Duodenal mucosa (tissue), 2 donors: ENCODE data around the gene EEF1A2.

Experiments
- H3K27ac ChIP-seq: one replicate; pipeline ENCODE4 v1.7.0; 2013; ENCODE audit warnings: low read depth, low read length
- H3K27me3 ChIP-seq, 2 donors: one replicate each; pipeline ENCODE4 v1.7.0; 2013; ENCODE audit warnings: low read length in 2 of 2, control low read depth in 1 of 2; ENCODE audit not compliant: insufficient read depth in 2 of 2, control insufficient read depth in 1 of 2
- H3K36me3 ChIP-seq, 2 donors: one replicate each; pipeline ENCODE4 v1.7.0; 2013; ENCODE audit warnings: low read length in 2 of 2, control low read depth in 1 of 2; ENCODE audit not compliant: insufficient read depth in 2 of 2, control insufficient read depth in 1 of 2
- H3K4me1 ChIP-seq, 2 donors: one replicate each; pipeline ENCODE4 v1.7.0; 2013; ENCODE audit warnings: low read length in 2 of 2, control low read depth in 1 of 2; ENCODE audit not compliant: insufficient read depth in 2 of 2, control insufficient read depth in 1 of 2
- H3K4me3 ChIP-seq, 2 donors: one replicate each; pipeline ENCODE4 v1.7.0; 2013; ENCODE audit warnings: low read length in 2 of 2, low read depth in 1 of 2
- H3K9ac ChIP-seq, 2 donors: one replicate each; pipeline ENCODE4 v1.7.0; 2013; ENCODE audit warnings: low read length in 2 of 2, low read depth in 1 of 2
- H3K9me3 ChIP-seq, 2 donors: one replicate each; pipeline ENCODE4 v1.7.0; 2013; ENCODE audit warnings: low read length in 2 of 2, control low read depth in 1 of 2; ENCODE audit not compliant: control insufficient read depth in 1 of 2

Gene EEF1A2

DNA sequence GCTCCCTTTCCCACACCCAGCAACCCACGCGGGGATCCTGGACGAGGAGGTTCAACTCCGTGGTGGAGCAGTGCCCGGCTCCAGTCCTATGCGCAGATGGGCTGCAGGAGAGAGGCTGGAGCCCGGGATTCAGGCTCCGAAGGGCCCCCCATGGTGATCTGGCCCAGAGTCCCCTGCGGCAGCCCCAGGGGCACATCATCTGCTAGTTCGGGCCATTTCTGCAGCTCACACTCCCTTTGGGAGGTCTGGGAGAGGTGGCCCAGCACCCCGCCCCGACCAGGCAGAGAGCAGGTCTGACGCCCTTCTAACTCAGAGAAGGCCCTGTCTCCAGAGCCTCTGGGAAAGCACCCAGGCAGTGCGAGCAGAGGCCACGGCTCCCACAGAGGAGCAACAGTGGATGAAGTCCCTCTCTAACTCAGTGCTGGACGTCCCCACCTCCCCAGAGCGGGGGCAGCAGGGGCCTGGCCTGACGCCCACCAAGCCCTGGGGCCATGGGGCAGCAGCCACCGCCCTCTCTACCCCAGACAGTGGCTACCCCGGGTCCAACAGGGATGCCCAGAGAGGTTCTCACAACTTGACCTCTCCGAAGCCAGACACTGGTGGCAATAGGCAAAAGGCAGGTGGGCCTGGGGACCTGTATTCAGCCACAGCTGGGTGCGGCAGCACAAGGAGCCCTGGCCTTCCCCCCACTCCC is 29.7 kb downstream of the EEF1A2 start:
- no peaks in the 10 kb centered on the region for H3K9me3 ChIP-seq
- no peak overlapping the region for H3K4me3 ChIP-seq
- no peak overlapping the region for H3K27ac ChIP-seq
- H3K9ac ChIP-seq = no peak overlapping the region
- no peaks in the 10 kb centered on the region for H3K4me1 ChIP-seq
- H3K36me3 ChIP-seq = no peaks in the 10 kb centered on the region
- H3K27me3 ChIP-seq = peaks cover 21 to 27% of the 10 kb centered on the region in 2 donors

- no peaks in the 10 kb centered on the region for H3K36me3 ChIP-seq
- no peaks in the 10 kb centered on the region for H3K4me1 ChIP-seq
- no peak overlapping the region for H3K9ac ChIP-seq
- H3K4me3 ChIP-seq = no peak overlapping the region
- H3K9me3 ChIP-seq = no peaks in the 10 kb centered on the region
- peaks cover 16 to 20% of the 10 kb centered on the region in 2 donors for H3K27me3 ChIP-seq
- H3K27ac ChIP-seq = no peak overlapping the region
These were observed 30.5 kb downstream of the EEF1A2 start for GRCh38 chr20:63468421-63468820.

DNA sequence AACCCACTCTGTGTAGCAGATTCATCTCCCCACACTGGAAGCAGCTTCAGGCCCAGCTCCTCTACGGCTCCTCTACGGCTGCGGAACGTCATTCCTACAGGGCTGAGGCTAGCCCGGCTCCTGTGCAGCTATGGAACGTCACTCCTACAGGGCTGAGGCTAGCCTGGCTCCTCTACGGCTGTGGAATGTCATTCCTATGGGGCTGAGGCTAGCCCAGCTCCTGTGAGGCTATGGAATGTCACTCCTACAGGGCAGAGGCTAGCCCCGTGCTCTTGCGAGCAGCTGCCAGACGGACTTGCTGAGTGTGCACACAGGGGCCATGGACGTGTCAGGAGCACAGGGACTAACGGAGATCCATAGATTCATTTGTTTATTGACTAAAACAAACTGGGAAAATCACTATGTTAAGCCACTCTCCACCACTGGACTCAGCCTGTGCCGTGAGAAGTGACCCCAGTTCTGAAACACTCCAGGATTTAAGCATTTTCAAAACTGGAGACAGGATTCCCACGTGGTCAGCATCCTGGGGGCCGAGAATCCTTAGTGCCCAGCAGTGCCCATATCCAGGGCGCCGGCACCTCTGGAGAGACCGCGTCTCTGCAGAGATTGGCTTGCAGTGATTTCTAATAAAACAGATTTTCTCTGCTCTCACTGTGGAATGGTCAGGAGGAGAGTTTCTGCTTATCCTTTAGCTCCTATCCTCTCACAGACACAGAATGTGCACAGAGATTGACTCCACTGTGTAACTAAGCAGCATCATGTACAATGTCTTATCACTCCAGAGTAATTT is 31.4 kb downstream of the EEF1A2 start:
- no peaks in the 10 kb centered on the region for H3K36me3 ChIP-seq
- no peaks in the 10 kb centered on the region for H3K4me1 ChIP-seq
- H3K9me3 ChIP-seq = no peaks in the 10 kb centered on the region
- no peak overlapping the region for H3K4me3 ChIP-seq
- no peak overlapping the region for H3K9ac ChIP-seq
- peaks cover 16 to 19% of the 10 kb centered on the region in 2 donors for H3K27me3 ChIP-seq
- no peak overlapping the region for H3K27ac ChIP-seq

GRCh38 chr20:63466861-63467260 is 32.0 kb downstream of the EEF1A2 start:
- Histone ChIP-seq H3K4me1 (no peaks in the 10 kb centered on the region), H3K27ac (no peak overlapping the region), H3K36me3 (no peaks in the 10 kb centered on the region), H3K9me3 (no peaks in the 10 kb centered on the region), H3K27me3 (peaks cover 16 to 22% of the 10 kb centered on the region in 2 donors), H3K4me3 (no peak overlapping the region), H3K9ac (no peak overlapping the region)

GRCh38 chr20:63466250-63466825 is 32.5 kb downstream of the EEF1A2 start:
- Histone ChIP-seq H3K27ac (no peak overlapping the region), H3K36me3 (no peaks in the 10 kb centered on the region), H3K27me3 (peaks cover 16 to 24% of the 10 kb centered on the region in 2 donors), H3K9me3 (no peaks in the 10 kb centered on the region), H3K4me1 (no peaks in the 10 kb centered on the region), H3K9ac (no peak overlapping the region), H3K4me3 (no peak overlapping the region)

- H3K9me3 ChIP-seq = no peaks in the 10 kb centered on the region
- no peaks in the 10 kb centered on the region for H3K4me1 ChIP-seq
- no peak overlapping the region for H3K4me3 ChIP-seq
- H3K36me3 ChIP-seq = no peaks in the 10 kb centered on the region
- peaks cover 11 to 19% of the 10 kb centered on the region in 2 donors for H3K27me3 ChIP-seq
- H3K27ac ChIP-seq = no peak overlapping the region
- H3K9ac ChIP-seq = no peak overlapping the region
These were observed 33.3 kb downstream of the EEF1A2 start for GRCh38 chr20:63465380-63466249.

- no peaks in the 10 kb centered on the region for H3K36me3 ChIP-seq
- H3K4me1 ChIP-seq = no peaks in the 10 kb centered on the region
- no peak overlapping the region for H3K9ac ChIP-seq
- H3K4me3 ChIP-seq = no peak overlapping the region
- peaks cover 10 to 14% of the 10 kb centered on the region in 2 donors for H3K27me3 ChIP-seq
- no peak overlapping the region for H3K27ac ChIP-seq
- no peaks in the 10 kb centered on the region for H3K9me3 ChIP-seq
These were observed 34.6 kb downstream of the EEF1A2 start for GRCh38 chr20:63464289-63464635.

DNA sequence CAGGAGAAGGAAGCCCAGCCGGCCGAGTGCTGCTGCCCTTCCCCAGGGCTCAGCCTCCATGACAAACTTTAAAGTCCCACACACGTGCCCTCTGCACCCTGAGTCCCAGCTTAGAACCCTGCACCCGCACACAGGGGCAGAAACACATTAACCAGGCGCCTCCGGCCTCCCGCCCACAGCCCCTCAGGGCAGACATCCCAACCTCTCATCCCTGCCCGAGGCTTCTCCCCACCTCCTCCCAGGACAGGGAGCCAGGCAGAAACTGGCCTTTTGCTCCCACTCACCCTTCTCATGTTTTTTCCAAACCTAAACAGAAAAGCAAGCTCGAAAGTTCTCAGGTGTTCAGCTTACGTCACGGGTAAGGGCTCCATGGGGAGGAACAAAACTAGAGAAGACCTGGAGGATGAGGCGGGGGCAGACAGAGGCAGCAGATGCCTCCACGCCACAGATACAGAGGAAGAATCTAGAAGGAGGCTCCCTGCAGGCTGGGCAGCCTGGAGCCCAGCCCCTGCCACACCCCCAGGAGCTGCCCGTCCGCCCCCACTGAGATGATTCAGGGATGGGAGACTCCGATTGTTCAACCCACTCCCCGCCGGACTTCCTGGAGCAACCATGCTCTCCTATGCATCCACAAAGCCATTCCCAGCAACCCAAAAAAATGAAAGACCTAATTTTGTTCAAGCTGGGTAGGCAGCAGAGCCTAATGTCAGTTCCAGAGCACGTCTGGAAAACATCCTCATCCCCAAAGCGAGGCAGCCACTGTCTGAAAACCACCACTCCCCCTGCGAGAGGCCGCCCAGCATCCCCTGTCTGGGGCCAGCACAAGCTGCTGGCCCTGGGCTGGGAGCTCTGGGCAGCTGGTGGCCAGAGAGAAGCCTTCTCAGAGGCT is 35.2 kb downstream of the EEF1A2 start:
- peaks cover 10 to 13% of the 10 kb centered on the region in 2 donors for H3K27me3 ChIP-seq
- no peaks in the 10 kb centered on the region for H3K36me3 ChIP-seq
- no peak overlapping the region for H3K27ac ChIP-seq
- H3K9ac ChIP-seq = no peak overlapping the region
- H3K4me1 ChIP-seq = no peaks in the 10 kb centered on the region
- no peaks in the 10 kb centered on the region for H3K9me3 ChIP-seq
- H3K4me3 ChIP-seq = no peak overlapping the region

DNA sequence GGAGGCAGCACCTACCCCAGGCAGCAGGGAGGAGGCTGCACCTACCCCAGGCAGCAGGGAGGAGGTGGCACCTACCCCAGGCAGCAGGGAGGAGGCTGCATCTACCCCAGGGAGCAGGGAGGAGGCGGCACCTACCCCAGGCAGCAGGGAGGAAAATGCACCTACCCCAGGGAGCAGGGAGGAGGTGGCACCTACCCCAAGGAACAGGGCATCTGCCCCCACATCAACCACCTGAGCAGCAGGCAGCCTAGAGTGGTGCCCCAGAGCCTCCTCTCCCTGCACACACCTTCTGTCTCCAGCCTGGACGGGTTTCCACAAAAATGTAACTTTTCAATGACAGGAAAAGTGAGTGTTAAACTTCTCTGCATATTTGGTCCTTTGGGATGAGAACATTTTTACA is 36.6 kb downstream of the EEF1A2 start:
- H3K9ac ChIP-seq = no peak overlapping the region
- H3K9me3 ChIP-seq = no peaks in the 10 kb centered on the region
- peaks cover 6 to 15% of the 10 kb centered on the region in 2 donors for H3K27me3 ChIP-seq
- H3K4me1 ChIP-seq = no peaks in the 10 kb centered on the region
- H3K36me3 ChIP-seq = no peaks in the 10 kb centered on the region
- no peak overlapping the region for H3K27ac ChIP-seq
- no peak overlapping the region for H3K4me3 ChIP-seq
